Measurements from ENCODE around the gene SLC24A3. TPM values are rescaled to one million over a fixed set of nuclear protein-coding genes. Genes with fewer than 3 reads are reported as not detected.

SLC24A3 gene
- total RNA-seq, 1 donor from 2014 or later: 0.79 TPM

GRCh38 chr20:19771031-19771430 is 558.6 kb downstream of the SLC24A3 start:
- no peak overlapping the region for H3K27ac ChIP-seq (ENCODE audit: low read depth, low read length)
- peaks cover 5% of the 10 kb centered on the region for H3K36me3 Mint-ChIP-seq (ENCODE audit: low read depth, unreplicated experiment)

More at GRCh38 chr20:19771031-19771430, 558.6 kb downstream of the SLC24A3 start:
- Mint-ChIP-seq H3K4me3 (ENCODE audit: unreplicated experiment) (no peak overlapping the region), H3K4me1 (ENCODE audit: low read depth, unreplicated experiment) (peaks cover 20% of the 10 kb centered on the region), H3K9me3 (ENCODE audit: unreplicated experiment) (no peaks in the 10 kb centered on the region), H3K27ac (ENCODE audit: unreplicated experiment) (no peak overlapping the region), H3K27me3 (ENCODE audit: low read depth, unreplicated experiment) (no peaks in the 10 kb centered on the region)
- DNase-seq (ENCODE audit: low read depth) (no peak), FAIRE-seq (no peak)
- H2AFZ ChIP-seq (ENCODE audit: low read depth, low read length): no peak overlapping the region
- H3K4me1 ChIP-seq (ENCODE audit: insufficient read depth, low read length): no peaks in the 10 kb centered on the region
- no peak for TF ChIP-seq CTCF (IDR thresholded peaks at IDR 0.05; ENCODE audit: insufficient read depth, low read depth, low read length)
- no peak for TF ChIP-seq EZH2 (IDR thresholded peaks at IDR 0.05; ENCODE audit: insufficient read depth, low read length)
- H3K36me3 ChIP-seq (ENCODE audit: insufficient read depth, low read length): no peaks in the 10 kb centered on the region
- H4K20me1 ChIP-seq (ENCODE audit: insufficient read depth, low read length): peaks cover 8% of the 10 kb centered on the region
- H3K4me3 ChIP-seq (ENCODE audit: insufficient read depth, low read depth, low read length): no peak overlapping the region
- H3K9me3 ChIP-seq (ENCODE audit: insufficient read depth, low read depth, low read length): no peaks in the 10 kb centered on the region
- H3K9ac ChIP-seq (ENCODE audit: low read length): no peak overlapping the region
- no peak overlapping the region for H3K4me2 ChIP-seq (ENCODE audit: low read length)
- no peaks in the 10 kb centered on the region for H3K27me3 ChIP-seq (ENCODE audit: insufficient read depth, low read length)
- H3K79me2 ChIP-seq (ENCODE audit: insufficient read depth, low read length): peaks cover 1% of the 10 kb centered on the region

Data from astrocyte (in vitro differentiated cells and primary cell).